Astrocyte (in vitro differentiated cells and primary cell): Measurements from ENCODE around the gene TSC22D3. TPM values are rescaled to one million over a fixed set of nuclear protein-coding genes. Genes with fewer than 3 reads are reported as not detected.

Source experiments
- DNase-seq: peaks from one replicate; pipeline ENCODE4 v3.0.0-alpha.2; 2010; ENCODE audit warnings: low read depth
- FAIRE-seq: peaks from 2 replicates; lab custom pipeline; 2011; peaks lifted over from hg19 to GRCh38; lab: Jason Lieb, UNC
- H2AFZ ChIP-seq: 2 replicates; pipeline ENCODE4 v1.6.0; 2012; ENCODE audit warnings: low read depth, low read length, inconsistent platforms
- H3K27ac ChIP-seq: 2 replicates; pipeline ENCODE4 v1.5.1; 2011; ENCODE audit warnings: low read depth, low read length, inconsistent platforms
- H3K27me3 ChIP-seq: 2 replicates; pipeline ENCODE4 v1.6.0; 2011; ENCODE audit warnings: low read length, inconsistent platforms; ENCODE audit not compliant: insufficient read depth
- H3K36me3 ChIP-seq: 2 replicates; pipeline ENCODE4 v1.5.1; 2011; ENCODE audit warnings: low read length, inconsistent platforms; ENCODE audit not compliant: insufficient read depth
- H3K4me1 ChIP-seq: 2 replicates; pipeline ENCODE4 v1.5.1; 2011; ENCODE audit warnings: low read length, inconsistent platforms; ENCODE audit not compliant: insufficient read depth
- H3K4me2 ChIP-seq: 2 replicates; pipeline ENCODE4 v1.6.0; 2012; ENCODE audit warnings: low read length, inconsistent platforms
- H3K4me3 ChIP-seq: 2 replicates; pipeline ENCODE4 v1.5.1; 2011; ENCODE audit warnings: low read depth, mild to moderate bottlenecking, low read length, inconsistent platforms; ENCODE audit not compliant: insufficient read depth
- H3K79me2 ChIP-seq: 2 replicates; pipeline ENCODE4 v1.6.0; 2012; ENCODE audit warnings: mild to moderate bottlenecking, low read length, inconsistent platforms; ENCODE audit not compliant: insufficient read depth
- H3K9ac ChIP-seq: 2 replicates; pipeline ENCODE4 v1.6.0; 2012; ENCODE audit warnings: mild to moderate bottlenecking, low read length, inconsistent platforms
- H3K9me3 ChIP-seq: 2 replicates; pipeline ENCODE4 v1.5.1; 2012; ENCODE audit warnings: low read depth, mild to moderate bottlenecking, low read length, inconsistent platforms; ENCODE audit not compliant: insufficient read depth
- H4K20me1 ChIP-seq: 2 replicates; pipeline ENCODE4 v1.6.0; 2012; ENCODE audit warnings: low read length, inconsistent platforms; ENCODE audit not compliant: insufficient read depth
- H3K27ac Mint-ChIP-seq: one replicate; pipeline ENCODE4 v1.8.0; 2021; ENCODE audit warnings: mild to moderate bottlenecking, mixed read lengths; ENCODE audit not compliant: unreplicated experiment
- H3K27me3 Mint-ChIP-seq: one replicate; pipeline ENCODE4 v1.8.0; 2021; ENCODE audit warnings: low read depth, mixed read lengths; ENCODE audit not compliant: unreplicated experiment
- H3K36me3 Mint-ChIP-seq: one replicate; pipeline ENCODE4 v1.8.0; 2021; ENCODE audit warnings: low read depth, mixed read lengths; ENCODE audit not compliant: unreplicated experiment
- H3K4me1 Mint-ChIP-seq: one replicate; pipeline ENCODE4 v1.8.0; 2021; ENCODE audit warnings: low read depth, mixed read lengths; ENCODE audit not compliant: unreplicated experiment
- H3K4me3 Mint-ChIP-seq: one replicate; pipeline ENCODE4 v1.8.0; 2021; ENCODE audit warnings: mild to moderate bottlenecking, moderate library complexity, mixed read lengths; ENCODE audit not compliant: unreplicated experiment
- H3K9me3 Mint-ChIP-seq: one replicate; pipeline ENCODE4 v1.8.0; 2021; ENCODE audit warnings: mild to moderate bottlenecking, mixed read lengths; ENCODE audit not compliant: unreplicated experiment
- EZH2 ChIP-seq: IDR thresholded peaks from 2 replicates; pipeline ENCODE4 v1.6.1; 2012; ENCODE audit warnings: mild to moderate bottlenecking, low read length, inconsistent platforms; ENCODE audit not compliant: insufficient read depth
- total RNA-seq: library from RNA; stranded (reverse); gene quantifications from 2 replicates; pipeline ENCODE4 v1.2.1, GENCODE V29; 2021
- TF ChIP-seq, protein P1 (sequence below): IDR thresholded peaks from 2 replicates; pipeline ENCODE4 v1.5.1; 2011; ENCODE audit warnings: low read depth, mild to moderate bottlenecking, inconsistent platforms, low read length, moderate library complexity; ENCODE audit not compliant: insufficient read depth

TSC22D3 gene
- total RNA-seq, 1 donor from 2014 or later: 30.7 TPM

DNA sequence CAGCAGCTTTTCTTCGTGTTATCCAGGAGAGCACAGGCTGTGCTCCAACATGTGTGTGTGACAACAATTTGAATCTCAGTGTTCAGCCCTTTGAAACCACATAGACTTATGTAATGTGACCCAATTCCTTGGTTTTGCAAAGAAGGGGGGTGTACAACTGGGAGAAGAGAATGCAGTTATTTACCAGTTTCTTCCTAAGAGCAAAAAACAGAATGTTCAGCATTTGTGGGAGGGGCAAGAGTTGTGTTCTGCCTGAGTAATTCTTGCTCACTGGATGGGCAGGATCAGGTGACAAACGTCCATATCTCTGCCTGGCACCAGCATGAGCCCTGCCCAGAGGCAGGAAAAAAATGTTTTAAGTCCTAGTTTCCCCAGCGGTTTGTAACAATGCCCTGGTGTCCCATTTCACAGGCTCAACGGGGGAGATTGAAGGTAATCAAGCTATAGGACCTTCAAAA, 75.2 kb downstream of the TSC22D3 start:
- H3K4me1 Mint-ChIP-seq: peaks cover 5% of the 10 kb centered on the region

DNA sequence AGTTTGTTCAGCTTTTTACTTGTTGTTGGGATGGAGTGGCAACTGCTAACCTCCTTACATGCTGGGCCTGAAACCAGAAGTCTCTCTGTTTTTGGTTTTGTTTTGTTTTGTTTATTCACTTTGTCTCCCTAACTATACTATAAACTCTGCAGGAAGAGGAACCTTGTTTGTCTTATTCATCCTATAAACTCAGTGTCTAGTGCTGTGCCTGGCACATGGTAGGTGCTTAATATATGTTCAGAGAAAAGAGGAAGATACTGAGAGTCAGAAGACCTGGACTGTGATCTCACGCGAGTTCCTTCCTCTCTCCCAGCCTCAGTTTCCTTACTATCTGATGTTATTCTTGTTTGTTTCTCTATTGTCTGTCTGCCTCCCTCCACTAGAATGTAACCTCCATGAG, 76.0 kb downstream of the TSC22D3 start:
- Mint-ChIP-seq H3K27me3 (peaks cover 3% of the 10 kb centered on the region), H3K27ac (no peak overlapping the region), H3K4me3 (no peak overlapping the region), H3K4me1 (peaks cover 5% of the 10 kb centered on the region), H3K9me3 (no peaks in the 10 kb centered on the region), H3K36me3 (no peaks in the 10 kb centered on the region)
- DNase-seq (no peak), FAIRE-seq (peak; percentile 54)
- H3K4me1 ChIP-seq: no peaks in the 10 kb centered on the region
- no peaks in the 10 kb centered on the region for H3K36me3 ChIP-seq
- no peak overlapping the region for H3K9ac ChIP-seq
- no peaks in the 10 kb centered on the region for H3K27me3 ChIP-seq
- no peak overlapping the region for H2AFZ ChIP-seq
- TF ChIP-seq, protein P1, sequence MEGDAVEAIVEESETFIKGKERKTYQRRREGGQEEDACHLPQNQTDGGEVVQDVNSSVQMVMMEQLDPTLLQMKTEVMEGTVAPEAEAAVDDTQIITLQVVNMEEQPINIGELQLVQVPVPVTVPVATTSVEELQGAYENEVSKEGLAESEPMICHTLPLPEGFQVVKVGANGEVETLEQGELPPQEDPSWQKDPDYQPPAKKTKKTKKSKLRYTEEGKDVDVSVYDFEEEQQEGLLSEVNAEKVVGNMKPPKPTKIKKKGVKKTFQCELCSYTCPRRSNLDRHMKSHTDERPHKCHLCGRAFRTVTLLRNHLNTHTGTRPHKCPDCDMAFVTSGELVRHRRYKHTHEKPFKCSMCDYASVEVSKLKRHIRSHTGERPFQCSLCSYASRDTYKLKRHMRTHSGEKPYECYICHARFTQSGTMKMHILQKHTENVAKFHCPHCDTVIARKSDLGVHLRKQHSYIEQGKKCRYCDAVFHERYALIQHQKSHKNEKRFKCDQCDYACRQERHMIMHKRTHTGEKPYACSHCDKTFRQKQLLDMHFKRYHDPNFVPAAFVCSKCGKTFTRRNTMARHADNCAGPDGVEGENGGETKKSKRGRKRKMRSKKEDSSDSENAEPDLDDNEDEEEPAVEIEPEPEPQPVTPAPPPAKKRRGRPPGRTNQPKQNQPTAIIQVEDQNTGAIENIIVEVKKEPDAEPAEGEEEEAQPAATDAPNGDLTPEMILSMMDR: no peak
- no peak for TF ChIP-seq EZH2
- no peak overlapping the region for H3K4me3 ChIP-seq
- H3K9me3 ChIP-seq: no peaks in the 10 kb centered on the region
- H3K27ac ChIP-seq: no peak overlapping the region
- no peaks in the 10 kb centered on the region for H4K20me1 ChIP-seq
- no peak overlapping the region for H3K4me2 ChIP-seq
- no peaks in the 10 kb centered on the region for H3K79me2 ChIP-seq

More for the DNA sequence above, 75.2 kb downstream of the TSC22D3 start:
- Histone ChIP-seq H3K4me1 (no peaks in the 10 kb centered on the region), H4K20me1 (no peaks in the 10 kb centered on the region), H3K4me3 (no peak overlapping the region), H3K27me3 (no peaks in the 10 kb centered on the region), H3K9me3 (no peaks in the 10 kb centered on the region), H3K36me3 (no peaks in the 10 kb centered on the region), H2AFZ (no peak overlapping the region), H3K79me2 (no peaks in the 10 kb centered on the region), H3K27ac (no peak overlapping the region), H3K9ac (no peak overlapping the region), H3K4me2 (no peak overlapping the region)
- H3K27me3 Mint-ChIP-seq: peaks cover 3% of the 10 kb centered on the region
- no peaks in the 10 kb centered on the region for H3K36me3 Mint-ChIP-seq
- no peak for TF ChIP-seq EZH2
- TF ChIP-seq, protein P1: no peak
- DNase-seq: peak; percentile 18
- no peak overlapping the region for H3K27ac Mint-ChIP-seq
- no peaks in the 10 kb centered on the region for H3K9me3 Mint-ChIP-seq
- FAIRE-seq: peak; percentile 77
- no peak overlapping the region for H3K4me3 Mint-ChIP-seq

- Mint-ChIP-seq H3K4me3 (no peak overlapping the region), H3K27me3 (no peaks in the 10 kb centered on the region), H3K9me3 (no peaks in the 10 kb centered on the region), H3K27ac (no peak overlapping the region), H3K4me1 (no peaks in the 10 kb centered on the region), H3K36me3 (no peaks in the 10 kb centered on the region)
- TF ChIP-seq EZH2: no peak
- TF ChIP-seq, protein P1: no peak
- Histone ChIP-seq H2AFZ (no peak overlapping the region), H3K4me3 (no peak overlapping the region), H3K4me1 (peaks cover 3% of the 10 kb centered on the region), H4K20me1 (no peaks in the 10 kb centered on the region), H3K79me2 (no peaks in the 10 kb centered on the region), H3K27me3 (no peaks in the 10 kb centered on the region), H3K4me2 (no peak overlapping the region), H3K36me3 (no peaks in the 10 kb centered on the region), H3K9ac (no peak overlapping the region), H3K9me3 (no peaks in the 10 kb centered on the region), H3K27ac (no peak overlapping the region)
- FAIRE-seq (peak; percentile 72), DNase-seq (no peak)
Observed at GRCh38 chrX:107691024-107691448, 84.6 kb downstream of the TSC22D3 start.
